Neural progenitor cell (in vitro differentiated cells): ENCODE measurements around the gene WTAP.

Experiments used
- CTCF ChIP-seq: fragments of 200-600 bp; sonication (generic); IDR thresholded peaks from 2 replicates; pipeline ENCODE4 v1.5.1; 2017; ENCODE audit warnings: antibody characterized with exemption, mild to moderate bottlenecking
- EZH2 ChIP-seq: fragments of 200-600 bp; sonication (generic); IDR thresholded peaks from 2 replicates; pipeline ENCODE4 v1.6.1; 2017; ENCODE audit warnings: antibody characterized with exemption, mild to moderate bottlenecking, moderate library complexity
- EZH2phosphoT487 ChIP-seq: fragments of 200-600 bp; sonication (generic); IDR thresholded peaks from 2 replicates; pipeline ENCODE4 v1.6.1; 2017; ENCODE audit warnings: antibody characterized with exemption

- TF ChIP-seq CTCF (no peak), EZH2phosphoT487 (no peak), EZH2 (no peak)
Measured at GRCh38 chr6:159713984-159714383, 13.3 kb upstream of the WTAP start.
